Esophagus muscularis mucosa (tissue), 4 donors: ENCODE measurements around the gene KCNH1.

Source experiments
- CTCF ChIP-seq, 3 experiments: fragments of 200-600 bp in 2 of 3; fragments of 450-650 bp in 1 of 3; sonication (generic) in 2 of 3; IDR thresholded peaks; one replicate each; pipeline ENCODE4 v1.5.1; 2017 to 2019; ENCODE audit warnings: antibody characterized with exemption in 3 of 3, mild to moderate bottlenecking in 2 of 3, moderate library complexity in 1 of 3
- EP300 ChIP-seq: sonication (generic); formaldehyde crosslinking; IDR thresholded peaks from one replicate; pipeline ENCODE4 v1.6.1; 2017; ENCODE audit warnings: antibody characterized with exemption
- POLR2A ChIP-seq: fragments of 450-650 bp; IDR thresholded peaks from one replicate; pipeline ENCODE4 v1.6.1; 2017; ENCODE audit warnings: antibody characterized with exemption, moderate library complexity, mild to moderate bottlenecking, low read depth
- POLR2AphosphoS5 ChIP-seq, 2 donors: sonication (generic); formaldehyde crosslinking; IDR thresholded peaks; one replicate each; pipeline ENCODE4 v1.6.1; 2017; ENCODE audit warnings: antibody characterized with exemption in 2 of 2

GRCh38 chr1:210830034-210831028, 303.6 kb downstream of the KCNH1 start:
- no peak for TF ChIP-seq CTCF (IDR thresholded peaks at IDR 0.05)
- no peak for TF ChIP-seq POLR2A
- TF ChIP-seq EP300: no peak
- no peak for TF ChIP-seq POLR2AphosphoS5 (IDR thresholded peaks at IDR 0.05)
